ENCODE data around the gene AGTPBP1.
"Not testable (repeated sequence)": the region's sequence is repeated elsewhere in the genome, so short reads cannot be mapped to it uniquely, and the experiment has no call there.

Gene AGTPBP1

DNA sequence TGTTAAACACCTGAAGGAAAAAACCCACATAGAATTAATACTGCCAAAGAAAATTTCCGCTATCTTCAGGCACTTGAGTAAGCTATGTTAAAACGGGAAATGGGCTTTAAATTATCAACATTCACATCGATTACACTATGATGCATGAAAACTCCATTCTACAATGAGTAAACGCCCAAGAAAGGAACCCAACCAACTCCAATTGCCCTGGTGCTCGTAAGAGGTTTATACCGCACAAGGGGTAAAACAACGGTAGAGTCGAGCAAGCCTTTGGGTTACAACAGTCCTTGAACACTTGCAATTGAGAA is 1.0 kb downstream of the AGTPBP1 start:
- FAIRE-seq, result no peak
- no peak for DNase-seq (ENCODE audit: insufficient read length)
- TF ChIP-seq TAF1 (IDR thresholded peaks at IDR 0.05; ENCODE audit: borderline replicate concordance, low read depth, low read length), result no peak
- no peak for TF ChIP-seq POLR2AphosphoS5 (IDR thresholded peaks at IDR 0.05; ENCODE audit: low read depth, low read length)
- TF ChIP-seq POLR2A (IDR thresholded peaks at IDR 0.05; ENCODE audit: low read depth, low read length), result no peak

DNA sequence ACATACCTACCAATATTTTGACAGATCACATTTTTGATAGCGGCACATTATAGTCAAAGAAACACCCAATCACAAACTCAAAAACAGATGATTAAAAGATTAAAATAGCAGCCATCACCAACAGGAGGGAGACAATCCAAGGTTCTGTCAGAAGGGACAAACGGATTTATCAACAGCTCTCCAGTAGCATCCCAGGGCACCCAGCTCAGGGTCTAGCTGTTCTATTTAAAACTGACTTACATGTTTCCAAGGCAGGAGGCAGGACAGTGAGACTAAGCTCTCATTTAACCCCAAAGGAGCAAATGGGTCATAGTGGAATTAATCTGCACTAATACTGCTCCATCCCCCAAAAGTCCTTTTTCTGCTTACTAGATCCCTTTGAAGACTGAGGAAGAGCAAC is 3.2 kb downstream of the AGTPBP1 start:
- no peak for FAIRE-seq
- no peak for DNase-seq (ENCODE audit: insufficient read length)
- no peak for TF ChIP-seq POLR2AphosphoS5 (IDR thresholded peaks at IDR 0.05; ENCODE audit: low read depth, low read length)
- TF ChIP-seq POLR2A (IDR thresholded peaks at IDR 0.05; ENCODE audit: low read depth, low read length), result no peak
- no peak for TF ChIP-seq TAF1 (IDR thresholded peaks at IDR 0.05; ENCODE audit: borderline replicate concordance, low read depth, low read length)

DNA sequence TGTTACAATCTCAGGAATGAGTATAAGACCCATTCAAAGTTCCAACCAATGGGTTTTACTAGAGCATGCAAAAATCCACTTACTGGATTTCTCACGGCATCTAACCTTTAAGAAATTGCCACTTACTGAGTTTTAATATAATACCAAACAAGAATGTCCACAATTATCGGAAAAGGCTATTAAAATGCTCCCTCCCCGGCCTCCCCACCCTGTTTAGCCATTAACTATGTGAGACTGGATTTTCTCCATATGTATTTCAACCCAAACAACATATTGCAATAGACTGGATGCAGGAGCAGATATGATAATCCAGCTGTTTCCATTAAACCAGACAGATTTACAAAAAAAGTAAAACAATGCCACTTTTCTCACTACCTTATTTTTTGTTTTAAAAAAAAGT is 4.1 kb downstream of the AGTPBP1 start:
- DNase-seq (ENCODE audit: insufficient read length), result no peak
- TF ChIP-seq POLR2AphosphoS5 (IDR thresholded peaks at IDR 0.05; ENCODE audit: low read depth, low read length) (no peak), TAF1 (IDR thresholded peaks at IDR 0.05; ENCODE audit: borderline replicate concordance, low read depth, low read length) (no peak), POLR2A (IDR thresholded peaks at IDR 0.05; ENCODE audit: low read depth, low read length) (no peak)
- no peak for FAIRE-seq

DNA sequence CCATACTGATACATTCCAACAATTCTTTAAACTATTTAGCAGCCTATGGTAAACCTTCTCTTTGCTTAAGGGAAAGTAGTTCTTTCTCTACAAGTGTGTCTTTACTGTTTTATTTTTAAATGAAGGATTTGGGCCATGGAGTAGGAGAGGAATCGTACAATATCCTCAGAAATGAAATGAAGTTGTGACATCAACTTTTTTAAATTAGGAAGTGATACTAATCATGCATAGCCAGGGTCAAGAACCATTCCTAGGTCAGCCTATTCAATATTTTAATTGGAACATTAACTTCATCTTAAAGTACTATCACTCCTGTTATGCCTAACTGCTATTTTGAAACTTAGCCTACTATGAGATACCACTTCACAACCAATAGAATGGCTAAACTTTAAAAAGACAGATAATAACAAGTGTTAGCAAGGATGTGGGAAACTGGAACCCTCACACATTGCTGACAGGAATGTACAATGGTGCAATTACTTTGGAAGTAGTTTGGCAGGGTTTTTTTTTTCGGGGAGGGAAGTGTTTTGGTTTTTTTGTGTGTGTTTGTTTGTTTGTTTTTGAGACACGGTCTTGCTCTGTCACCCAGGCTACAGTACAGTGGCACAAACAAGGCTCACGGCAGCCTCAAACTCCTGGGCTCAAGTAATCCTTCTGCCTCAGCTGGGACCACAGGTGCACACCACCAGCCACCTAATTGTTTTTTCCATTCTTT is 10.7 kb downstream of the AGTPBP1 start:
- DNase-seq (ENCODE audit: insufficient read length), result no peak
- no peak for FAIRE-seq
- TF ChIP-seq POLR2AphosphoS5 (IDR thresholded peaks at IDR 0.05; ENCODE audit: low read depth, low read length) (no peak), TAF1 (IDR thresholded peaks at IDR 0.05; ENCODE audit: borderline replicate concordance, low read depth, low read length) (no peak), POLR2A (IDR thresholded peaks at IDR 0.05; ENCODE audit: low read depth, low read length) (no peak)

DNA sequence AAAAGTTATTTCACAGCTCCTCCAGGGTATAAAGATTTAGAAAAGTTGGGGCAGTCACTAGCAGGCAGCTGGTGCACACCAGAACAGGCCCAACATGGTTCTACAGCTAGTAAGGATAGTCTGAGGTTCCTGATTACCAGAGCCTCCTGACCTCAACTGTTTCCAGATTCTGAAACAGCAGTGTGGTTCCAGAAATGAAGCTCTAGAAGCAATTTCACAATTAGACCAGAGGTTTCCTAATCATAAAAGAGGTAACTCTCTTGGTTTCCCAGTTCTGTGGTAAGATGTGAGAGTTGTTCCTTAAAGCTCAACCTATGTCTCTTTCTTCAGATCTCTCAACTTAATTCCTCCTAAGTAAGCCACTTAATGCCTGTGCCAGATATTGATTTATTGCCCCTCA is 11.9 kb downstream of the AGTPBP1 start:
- FAIRE-seq, result no peak

DNA sequence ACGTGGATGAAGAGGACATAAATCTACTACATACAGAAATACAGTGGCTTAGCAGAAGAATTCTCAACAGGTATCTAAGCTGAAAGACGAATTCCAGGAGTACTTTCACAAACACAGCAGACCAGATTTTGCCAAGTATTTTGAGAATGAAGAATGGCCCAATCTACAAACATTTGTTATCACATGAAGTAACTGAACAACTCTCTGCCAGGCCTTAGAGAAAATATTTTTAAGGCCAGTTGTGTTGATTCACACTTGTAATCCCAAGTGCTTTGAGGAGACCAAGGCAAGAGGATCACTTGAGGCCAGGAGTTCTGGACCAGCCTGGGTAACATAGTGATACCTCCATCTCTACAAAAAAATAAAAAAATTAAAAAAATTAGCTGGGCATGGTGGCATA is 14.3 kb downstream of the AGTPBP1 start:
- DNase-seq (ENCODE audit: insufficient read length) (no peak), FAIRE-seq (no peak)
- TF ChIP-seq POLR2AphosphoS5 (IDR thresholded peaks at IDR 0.05; ENCODE audit: low read depth, low read length) (no peak), POLR2A (IDR thresholded peaks at IDR 0.05; ENCODE audit: low read depth, low read length) (no peak), TAF1 (IDR thresholded peaks at IDR 0.05; ENCODE audit: borderline replicate concordance, low read depth, low read length) (no peak)

More for the DNA sequence above, 11.9 kb downstream of the AGTPBP1 start:
- TF ChIP-seq POLR2AphosphoS5 (IDR thresholded peaks at IDR 0.05; ENCODE audit: low read depth, low read length) (no peak), POLR2A (IDR thresholded peaks at IDR 0.05; ENCODE audit: low read depth, low read length) (no peak)
- DNase-seq (ENCODE audit: insufficient read length), result no peak

DNA sequence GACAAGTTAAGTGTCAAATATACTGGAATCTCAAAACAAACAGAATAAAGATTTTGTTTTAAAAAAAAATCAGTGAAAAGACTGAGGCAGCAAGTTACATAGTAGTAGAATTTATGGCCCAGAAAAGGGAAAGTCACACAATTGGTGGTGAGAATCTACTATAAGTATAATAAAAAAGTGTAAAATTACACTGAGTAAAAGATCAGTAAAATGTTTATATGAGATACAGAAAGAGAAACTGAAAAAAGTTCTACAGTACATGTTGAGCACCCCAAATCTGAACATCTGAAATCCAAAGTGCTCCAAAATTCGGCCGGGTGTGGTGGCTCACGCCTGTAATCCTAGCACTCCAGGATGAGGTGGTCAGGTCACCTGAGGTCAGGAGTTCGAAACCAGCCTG is 15.0 kb downstream of the AGTPBP1 start:
- FAIRE-seq, result no peak
- TF ChIP-seq POLR2A (IDR thresholded peaks at IDR 0.05; ENCODE audit: low read depth, low read length) (no peak), POLR2AphosphoS5 (IDR thresholded peaks at IDR 0.05; ENCODE audit: low read depth, low read length) (no peak), TAF1 (IDR thresholded peaks at IDR 0.05; ENCODE audit: borderline replicate concordance, low read depth, low read length) (no peak)
- DNase-seq (ENCODE audit: insufficient read length), result no peak

DNA sequence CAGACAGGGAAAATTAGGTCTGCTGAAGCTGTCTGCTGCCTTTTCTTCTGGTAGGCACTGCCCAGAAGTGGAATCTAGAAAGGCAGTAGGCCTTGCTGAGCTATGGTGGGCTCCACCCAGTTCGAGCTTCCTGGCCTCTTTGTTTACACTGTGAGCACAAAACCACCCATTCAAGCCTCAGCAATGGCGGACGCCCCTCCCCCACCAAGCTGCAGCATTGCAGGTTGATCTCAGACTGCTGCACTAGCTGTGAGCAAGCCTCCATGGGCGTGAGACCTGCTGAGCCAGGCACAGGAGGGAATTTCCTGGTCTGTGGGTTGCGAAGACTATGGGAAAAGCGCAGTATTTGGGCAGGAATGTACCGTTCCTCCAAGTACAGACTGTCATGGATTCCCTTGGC is 18.5 kb downstream of the AGTPBP1 start:
- FAIRE-seq (no peak), DNase-seq (ENCODE audit: insufficient read length) (no peak)
- TF ChIP-seq POLR2A (IDR thresholded peaks at IDR 0.05; ENCODE audit: low read depth, low read length), result no peak
- no peak for TF ChIP-seq POLR2AphosphoS5 (IDR thresholded peaks at IDR 0.05; ENCODE audit: low read depth, low read length)
- no peak for TF ChIP-seq TAF1 (IDR thresholded peaks at IDR 0.05; ENCODE audit: borderline replicate concordance, low read depth, low read length)

DNA sequence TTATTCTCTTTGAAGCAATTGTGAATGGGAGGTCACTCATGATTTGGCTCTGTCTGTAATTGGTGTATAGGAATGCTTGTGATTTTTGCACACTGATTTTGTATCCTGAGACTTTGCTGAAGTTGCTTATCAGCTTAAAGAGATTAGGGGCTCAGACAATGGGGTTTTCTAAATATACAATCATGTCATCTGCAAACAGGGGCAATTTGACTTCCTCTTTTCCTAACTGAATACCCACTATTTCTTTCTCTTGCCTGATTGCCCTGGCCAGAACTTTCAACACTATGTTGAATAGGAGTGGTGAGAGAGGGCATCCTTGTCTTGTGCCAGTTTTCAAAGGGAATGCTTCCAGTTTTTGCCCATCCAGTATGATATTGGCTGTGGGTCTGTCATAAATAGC is 22.3 kb downstream of the AGTPBP1 start:
- not testable (repeated sequence) for FAIRE-seq; DNase-seq (ENCODE audit: insufficient read length)

DNA sequence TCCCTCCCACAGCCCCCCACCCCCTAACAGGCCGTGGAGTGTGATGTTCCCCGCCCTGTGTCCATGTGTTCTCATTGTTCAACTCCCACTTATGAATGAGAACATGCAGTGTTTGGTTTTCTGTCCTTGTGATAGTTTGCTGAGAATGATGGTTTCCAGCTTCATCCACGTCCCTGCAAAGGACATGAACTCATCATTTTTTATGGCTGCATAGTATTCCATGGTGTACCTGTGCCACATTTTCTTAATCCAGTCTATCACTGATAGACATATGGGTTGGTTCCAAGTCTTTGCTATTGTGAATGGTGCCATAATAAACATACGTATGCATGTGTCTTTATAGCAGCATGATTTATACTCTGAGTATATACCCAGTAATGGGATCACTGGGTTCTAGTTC is 23.9 kb downstream of the AGTPBP1 start:
- not testable (repeated sequence) for FAIRE-seq; DNase-seq (ENCODE audit: insufficient read length)

DNA sequence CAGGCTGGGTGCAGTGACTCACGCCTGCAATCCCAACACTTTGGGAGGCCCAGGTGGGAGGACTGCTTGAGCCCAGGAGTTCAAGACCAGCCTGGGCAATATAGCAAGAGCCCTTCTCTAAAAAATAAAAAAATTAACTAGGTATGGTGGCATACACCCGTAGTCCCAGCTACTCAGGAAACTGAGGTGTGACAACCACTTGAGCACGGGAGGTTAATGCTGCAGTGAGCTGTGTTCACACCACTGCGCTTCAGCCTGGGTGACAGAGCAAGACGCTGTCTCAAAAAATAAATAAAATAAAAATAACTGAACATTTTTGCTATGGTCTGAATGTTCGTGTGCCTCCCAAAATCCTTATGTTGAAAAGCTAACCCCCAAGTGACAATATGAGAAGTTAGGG is 24.5 kb downstream of the AGTPBP1 start:
- no peak for DNase-seq (ENCODE audit: insufficient read length)
- no peak for TF ChIP-seq POLR2AphosphoS5 (IDR thresholded peaks at IDR 0.05; ENCODE audit: low read depth, low read length)
- no peak for TF ChIP-seq POLR2A (IDR thresholded peaks at IDR 0.05; ENCODE audit: low read depth, low read length)
- TF ChIP-seq TAF1 (IDR thresholded peaks at IDR 0.05; ENCODE audit: borderline replicate concordance, low read depth, low read length), result no peak
- no peak for FAIRE-seq

DNA sequence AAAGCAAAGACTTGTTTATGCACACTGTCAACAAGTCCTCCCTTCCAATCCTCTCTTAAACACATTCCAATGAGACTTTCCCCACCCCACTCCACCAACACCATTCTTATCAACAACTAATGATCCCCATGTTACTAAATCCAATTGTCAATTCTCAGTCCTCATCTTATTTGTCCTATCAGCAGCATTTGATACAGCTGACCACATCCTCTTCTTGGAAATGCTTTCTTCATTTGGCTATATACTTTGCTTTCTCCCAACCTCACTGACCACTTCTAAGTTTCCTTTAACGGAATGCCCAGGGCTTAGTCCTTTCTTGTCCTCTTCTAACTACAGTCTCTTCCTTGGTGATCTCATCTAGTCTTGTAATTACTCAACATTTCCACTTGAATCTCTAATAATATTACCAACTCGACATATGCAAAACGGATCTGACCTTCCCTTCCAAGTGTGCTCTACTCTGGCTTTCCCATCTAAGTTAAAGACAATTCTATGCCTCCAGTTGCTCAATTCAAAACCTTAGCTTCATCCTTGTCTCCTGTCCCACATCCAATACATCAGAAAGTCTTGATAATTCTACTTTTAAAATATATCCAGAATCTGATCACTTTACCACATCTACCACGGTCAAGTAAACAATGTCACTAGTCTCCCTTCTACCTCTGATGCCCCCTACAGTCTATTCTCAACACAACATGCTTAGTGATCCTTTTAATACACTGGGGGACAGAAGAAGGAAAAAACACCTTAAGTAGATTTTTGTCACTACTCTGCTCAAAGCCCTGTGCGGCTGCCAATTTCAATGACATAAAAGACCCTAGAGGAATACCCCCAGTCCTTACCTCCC is 25.5 kb downstream of the AGTPBP1 start:
- FAIRE-seq (peak; percentile 79), DNase-seq (ENCODE audit: insufficient read length) (no peak)
- TF ChIP-seq POLR2A (IDR thresholded peaks at IDR 0.05; ENCODE audit: low read depth, low read length) (no peak), POLR2AphosphoS5 (IDR thresholded peaks at IDR 0.05; ENCODE audit: low read depth, low read length) (no peak), TAF1 (IDR thresholded peaks at IDR 0.05; ENCODE audit: borderline replicate concordance, low read depth, low read length) (no peak)

All from GM12892 (cell line).